Activated T-helper 17 cell treated with anti-CD3 and anti-CD28 coated beads, Interleukin-2, amount 50 U/mL, for 72 hours (primary cell): ENCODE measurements around the gene KRT9. TPM values are rescaled to one million over a fixed set of nuclear protein-coding genes. Genes with fewer than 3 reads are reported as not detected.
"Not testable (repeated sequence)": the region's sequence is repeated elsewhere in the genome, so short reads cannot be mapped to it uniquely, and the experiment has no call there.

Source experiments
- ATAC-seq: fragments of 150-1000 bp; cut with Tn5 transposase; replicated peaks from 2 replicates; pipeline ENCODE4 v1.10.0; 2021; ENCODE audit warnings: mild to moderate bottlenecking, moderate library complexity
- H3K27ac Mint-ChIP-seq: one replicate; pipeline ENCODE4 v1.8.0; 2022; ENCODE audit warnings: mixed read lengths
- H3K27me3 Mint-ChIP-seq: one replicate; pipeline ENCODE4 v1.8.0; 2022; ENCODE audit warnings: mixed read lengths
- H3K36me3 Mint-ChIP-seq: one replicate; pipeline ENCODE4 v1.8.0; 2022; ENCODE audit warnings: low read depth, mild to moderate bottlenecking, mixed read lengths
- H3K4me1 Mint-ChIP-seq: one replicate; pipeline ENCODE4 v1.8.0; 2022; ENCODE audit warnings: mixed read lengths
- H3K4me3 Mint-ChIP-seq: one replicate; pipeline ENCODE4 v1.8.0; 2022; ENCODE audit warnings: mild to moderate bottlenecking, mixed read lengths
- H3K9me3 Mint-ChIP-seq: one replicate; pipeline ENCODE4 v1.8.0; 2022; ENCODE audit warnings: mixed read lengths
- total RNA-seq, 2 donors: library from RNA; stranded (reverse); gene quantifications; one replicate each; pipeline ENCODE4 v1.2.3, GENCODE V29; 2022

The KRT9 gene
- total RNA-seq, 2 donors from 2014 or later: not detected

GRCh38 chr17:41586863-41587495 is 15.1 kb upstream of the KRT9 start, which contains the start of gene KRT14:
KRT14 (minus strand) TSS chr17:41586895; CDS start chr17:41586834, 61 bp downstream.
- no peak within 1 kb of the TSS for H3K27ac Mint-ChIP-seq
- H3K27me3 Mint-ChIP-seq: peaks cover 14% of the 10 kb centered on the region
- H3K4me1 Mint-ChIP-seq: no peaks in the 10 kb centered on the region
- ATAC-seq: no peak
- H3K4me3 Mint-ChIP-seq: no peak within 1 kb of the TSS
- no peaks in the 10 kb centered on the region for H3K36me3 Mint-ChIP-seq
- no peaks in the 10 kb centered on the region for H3K9me3 Mint-ChIP-seq

GRCh38 chr17:41585301-41586056 is 13.6 kb upstream of the KRT9 start:
- Mint-ChIP-seq H3K9me3 (no peaks in the 10 kb centered on the region), H3K27me3 (peaks cover 26% of the 10 kb centered on the region), H3K4me3 (no peak overlapping the region), H3K27ac (no peak overlapping the region), H3K4me1 (no peaks in the 10 kb centered on the region), H3K36me3 (no peaks in the 10 kb centered on the region)
- no peak for ATAC-seq

- H3K27me3 Mint-ChIP-seq: peaks cover 28% of the 10 kb centered on the region
- not testable (repeated sequence) for ATAC-seq
Observed at GRCh38 chr17:41584331-41584927, 12.6 kb upstream of the KRT9 start.

GRCh38 chr17:41583137-41584127 is 11.6 kb upstream of the KRT9 start:
- no peak for ATAC-seq
- H3K4me1 Mint-ChIP-seq: no peaks in the 10 kb centered on the region
- no peaks in the 10 kb centered on the region for H3K36me3 Mint-ChIP-seq
- H3K27ac Mint-ChIP-seq: no peak overlapping the region
- H3K9me3 Mint-ChIP-seq: no peaks in the 10 kb centered on the region
- H3K4me3 Mint-ChIP-seq: no peak overlapping the region
- H3K27me3 Mint-ChIP-seq: peaks cover 31% of the 10 kb centered on the region

More at GRCh38 chr17:41584331-41584927, 12.6 kb upstream of the KRT9 start:
- not testable (repeated sequence) for H3K9me3 Mint-ChIP-seq, H3K36me3 Mint-ChIP-seq, H3K27ac Mint-ChIP-seq, H3K4me3 Mint-ChIP-seq, H3K4me1 Mint-ChIP-seq

DNA sequence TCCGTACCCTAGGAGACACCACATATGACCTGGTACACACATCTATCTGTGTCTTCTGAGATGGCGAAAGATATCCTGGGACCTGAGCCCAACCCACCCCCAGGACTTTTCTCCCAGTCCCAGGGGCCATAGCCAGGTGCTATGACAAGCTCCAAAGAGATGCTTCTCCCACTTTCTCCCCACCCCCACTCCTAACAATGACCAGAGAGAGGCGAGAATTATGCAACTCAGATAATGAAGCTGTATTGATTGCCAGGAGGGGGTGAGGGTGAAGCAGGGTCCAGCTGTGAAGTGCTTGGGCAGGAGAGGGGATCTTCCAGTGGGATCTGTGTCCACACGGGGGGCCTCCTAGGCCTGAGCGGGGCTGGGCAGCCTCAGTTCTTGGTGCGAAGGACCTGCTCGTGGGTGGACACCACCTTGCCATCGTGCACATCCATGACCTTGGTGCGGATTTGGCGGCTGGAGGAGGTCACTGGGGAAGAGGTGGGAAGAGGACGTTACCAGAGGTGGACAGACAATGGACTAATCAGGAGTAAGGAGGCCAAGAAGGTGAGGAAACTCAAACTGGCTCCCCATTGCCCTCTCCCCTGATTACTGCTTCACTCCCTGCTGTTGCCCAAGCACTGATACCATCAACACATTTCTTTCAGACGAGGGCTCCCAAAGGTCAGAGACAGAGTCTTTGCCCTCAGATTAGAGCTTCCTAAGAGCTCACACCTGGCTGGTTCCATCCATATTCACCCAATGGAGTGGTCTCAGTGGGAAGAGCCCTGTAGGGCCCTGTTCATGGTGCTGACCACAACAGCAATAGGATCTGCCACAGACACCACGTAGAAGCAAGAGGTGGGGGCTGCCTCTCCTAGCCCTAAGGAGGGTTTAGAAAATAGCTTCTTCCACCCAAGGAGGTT is 10.5 kb upstream of the KRT9 start:
- H3K4me1 Mint-ChIP-seq, ATAC-seq, H3K36me3 Mint-ChIP-seq, H3K9me3 Mint-ChIP-seq, H3K4me3 Mint-ChIP-seq, H3K27ac Mint-ChIP-seq: not testable (repeated sequence)
- peaks cover 34% of the 10 kb centered on the region for H3K27me3 Mint-ChIP-seq

GRCh38 chr17:41581366-41582060 is 9.7 kb upstream of the KRT9 start:
- Mint-ChIP-seq H3K4me1 (no peaks in the 10 kb centered on the region), H3K27me3 (peaks cover 39% of the 10 kb centered on the region), H3K36me3 (no peaks in the 10 kb centered on the region), H3K9me3 (no peaks in the 10 kb centered on the region), H3K4me3 (no peak overlapping the region), H3K27ac (no peak overlapping the region)
- ATAC-seq: no peak

GRCh38 chr17:41580687-41581365 is 9.0 kb upstream of the KRT9 start:
- Mint-ChIP-seq H3K4me3 (no peak overlapping the region), H3K4me1 (no peaks in the 10 kb centered on the region), H3K27me3 (peaks cover 38% of the 10 kb centered on the region), H3K9me3 (no peaks in the 10 kb centered on the region), H3K27ac (no peak overlapping the region), H3K36me3 (no peaks in the 10 kb centered on the region)
- no peak for ATAC-seq

GRCh38 chr17:41580244-41580575 is 8.4 kb upstream of the KRT9 start:
- no peaks in the 10 kb centered on the region for H3K9me3 Mint-ChIP-seq
- no peaks in the 10 kb centered on the region for H3K4me1 Mint-ChIP-seq
- no peak for ATAC-seq
- no peak overlapping the region for H3K4me3 Mint-ChIP-seq
- H3K36me3 Mint-ChIP-seq: no peaks in the 10 kb centered on the region
- no peak overlapping the region for H3K27ac Mint-ChIP-seq
- H3K27me3 Mint-ChIP-seq: peaks cover 36% of the 10 kb centered on the region

- peak; percentile 93 for ATAC-seq
- H3K27me3 Mint-ChIP-seq: peaks cover 36% of the 10 kb centered on the region
- no peak overlapping the region for H3K4me3 Mint-ChIP-seq
- H3K4me1 Mint-ChIP-seq: no peaks in the 10 kb centered on the region
- no peaks in the 10 kb centered on the region for H3K36me3 Mint-ChIP-seq
- no peak overlapping the region for H3K27ac Mint-ChIP-seq
- no peaks in the 10 kb centered on the region for H3K9me3 Mint-ChIP-seq
Observed at GRCh38 chr17:41579484-41580243, 7.8 kb upstream of the KRT9 start.

- H3K27me3 Mint-ChIP-seq: peaks cover 36% of the 10 kb centered on the region
- H3K9me3 Mint-ChIP-seq: no peaks in the 10 kb centered on the region
- ATAC-seq: no peak
- H3K4me3 Mint-ChIP-seq: no peak overlapping the region
- no peaks in the 10 kb centered on the region for H3K4me1 Mint-ChIP-seq
- H3K36me3 Mint-ChIP-seq: no peaks in the 10 kb centered on the region
- H3K27ac Mint-ChIP-seq: no peak overlapping the region
Observed at GRCh38 chr17:41578971-41579370, 7.1 kb upstream of the KRT9 start.

DNA sequence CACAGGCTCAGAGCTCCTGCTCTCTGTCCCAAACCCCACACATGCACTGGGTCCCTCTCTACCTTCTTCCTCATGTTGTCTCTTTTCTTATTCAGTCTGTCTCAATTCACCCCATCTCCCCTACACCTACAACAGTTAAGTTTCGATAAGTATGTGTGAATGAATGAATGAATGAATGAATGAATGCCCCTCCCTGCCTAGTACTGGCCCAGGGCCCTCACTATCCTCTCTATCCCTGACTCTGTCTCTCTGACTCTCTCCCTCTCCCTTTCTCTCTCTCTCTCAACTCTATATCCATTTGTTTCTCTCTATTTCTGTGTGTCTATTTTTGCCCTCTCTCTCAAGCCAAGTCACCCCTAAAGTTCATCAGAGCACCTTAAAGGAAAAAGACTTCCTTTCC is 6.7 kb upstream of the KRT9 start:
- Mint-ChIP-seq H3K27me3 (peaks cover 34% of the 10 kb centered on the region), H3K4me3 (no peak overlapping the region), H3K9me3 (no peaks in the 10 kb centered on the region), H3K36me3 (no peaks in the 10 kb centered on the region), H3K27ac (no peak overlapping the region), H3K4me1 (no peaks in the 10 kb centered on the region)
- no peak for ATAC-seq

DNA sequence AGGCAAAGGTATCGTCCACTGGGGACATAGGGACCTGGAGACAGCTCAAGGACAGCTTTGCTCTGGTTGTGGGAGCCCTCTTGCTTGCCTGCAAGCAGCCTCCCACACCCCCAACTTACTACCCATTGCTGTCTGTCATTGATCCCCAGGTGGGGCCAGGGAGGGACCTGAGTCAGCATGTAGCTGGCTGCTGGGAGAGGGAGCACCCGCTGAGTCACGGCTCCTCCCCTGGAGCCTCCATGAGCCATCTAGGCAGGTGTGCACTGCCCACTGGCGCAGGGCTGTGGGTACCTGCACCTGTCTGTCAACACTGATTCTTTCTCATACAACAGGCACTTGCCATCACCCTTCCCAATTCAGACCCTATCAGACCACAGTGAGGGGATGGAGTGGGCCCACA is 4.9 kb upstream of the KRT9 start:
- not testable (repeated sequence) for H3K9me3 Mint-ChIP-seq, H3K27ac Mint-ChIP-seq, H3K4me1 Mint-ChIP-seq, H3K36me3 Mint-ChIP-seq, ATAC-seq, H3K4me3 Mint-ChIP-seq
- peaks cover 34% of the 10 kb centered on the region for H3K27me3 Mint-ChIP-seq
